NCI-H2171 treated with DMSO at 0.1 percent for 48 hours (cell line): ENCODE measurements around the gene PFN3.
"Not testable (repeated sequence)": the region's sequence is repeated elsewhere in the genome, so short reads cannot be mapped to it uniquely, and the experiment has no call there.

ENCODE experiments used
- DNase-seq: peaks from one replicate; lab custom pipeline; 2025; lab: John Stamatoyannopoulos, UW

The PFN3 gene

DNA sequence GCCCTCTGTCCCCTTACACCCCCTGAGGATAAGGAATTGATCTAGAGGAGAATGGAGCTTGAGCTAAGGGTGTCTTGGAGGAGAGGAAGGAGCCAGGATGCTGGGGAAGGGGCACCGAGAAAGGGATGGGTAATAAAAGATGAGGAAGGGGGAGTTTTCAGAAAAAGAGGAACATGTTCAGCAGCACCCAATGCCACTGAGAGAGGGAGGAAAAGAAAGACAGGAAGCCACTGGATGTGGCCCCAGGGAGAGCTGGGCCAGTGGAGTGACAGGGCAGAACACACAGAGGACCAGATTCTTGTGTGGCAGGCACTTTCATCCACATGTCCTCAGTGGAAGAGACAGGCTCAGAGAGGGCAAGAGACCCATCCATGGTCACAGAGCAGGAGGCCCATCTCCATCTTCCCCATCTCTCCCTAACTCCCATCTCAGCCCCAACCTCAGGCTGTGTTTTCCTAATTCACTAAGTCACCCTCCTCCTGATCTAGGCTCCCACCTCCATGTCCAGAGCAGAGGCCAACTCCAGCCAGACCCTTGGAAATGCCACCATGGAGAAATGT lies 7.2 kb downstream of the PFN3 start:
- DNase-seq = no peak

DNA sequence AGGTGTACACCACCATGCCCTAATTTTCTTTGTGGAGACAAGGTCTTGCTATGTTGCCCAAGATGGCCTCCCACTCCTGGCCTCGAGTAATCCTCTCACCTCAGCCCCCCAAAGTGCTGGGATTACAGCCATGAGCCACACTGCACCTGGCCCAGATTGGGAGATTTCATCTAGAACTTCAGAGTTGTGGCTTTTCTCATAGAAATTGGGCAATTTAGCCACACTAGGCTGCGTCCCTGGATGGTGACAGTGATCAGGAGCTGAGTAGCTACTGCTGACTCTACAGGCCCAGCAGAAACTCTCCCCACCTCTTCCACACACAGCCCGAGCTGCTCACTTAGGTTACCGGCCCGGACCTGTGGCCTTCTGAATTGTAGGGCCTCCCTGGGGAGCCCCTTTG lies 7.7 kb downstream of the PFN3 start:
- DNase-seq = no peak

DNA sequence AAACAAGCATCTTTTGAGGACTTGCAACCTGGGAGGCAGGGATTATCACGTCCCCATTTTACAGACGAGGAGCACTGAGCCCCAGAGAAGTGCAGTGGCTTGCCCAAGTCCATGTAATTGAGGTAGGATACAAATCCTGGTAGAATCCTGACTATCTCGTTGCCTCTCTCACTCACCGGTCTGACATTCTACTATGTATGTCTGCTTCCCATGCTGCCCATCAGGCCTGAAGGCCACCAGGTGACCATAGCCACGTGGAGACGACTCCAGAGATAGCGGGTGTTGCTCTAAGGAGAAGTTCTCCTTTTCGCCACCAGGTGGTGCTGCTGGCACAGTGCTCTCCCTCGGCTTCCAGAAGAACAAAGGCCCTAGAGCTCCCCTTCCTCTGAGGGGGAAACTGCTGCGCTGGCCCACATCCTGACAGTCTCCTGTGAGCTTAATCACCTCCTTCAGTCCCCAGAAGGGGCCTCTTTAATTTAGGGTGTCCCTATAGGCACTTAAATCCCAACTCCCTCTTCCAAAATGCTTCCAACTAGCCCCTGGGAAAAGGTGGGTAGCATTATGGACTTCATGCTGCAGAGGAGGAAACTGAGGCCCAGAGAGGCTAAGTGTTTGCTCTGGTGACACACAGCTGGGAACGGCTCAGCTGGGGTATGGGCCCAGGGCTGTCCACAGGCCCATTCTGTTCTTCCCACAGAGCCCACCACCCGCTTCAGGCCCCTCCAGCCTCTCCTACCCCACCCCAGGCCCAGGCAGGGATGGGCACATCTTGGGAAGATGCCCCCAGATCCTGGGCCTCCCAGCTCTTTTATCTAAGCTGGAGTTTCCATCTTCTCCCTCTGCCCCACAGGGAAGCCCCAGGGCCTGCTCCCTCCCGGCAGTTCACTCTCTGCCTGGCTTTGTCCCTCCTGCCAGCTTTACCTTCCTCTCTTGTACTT lies 9.8 kb downstream of the PFN3 start:
- peak; percentile 65 for DNase-seq

DNA sequence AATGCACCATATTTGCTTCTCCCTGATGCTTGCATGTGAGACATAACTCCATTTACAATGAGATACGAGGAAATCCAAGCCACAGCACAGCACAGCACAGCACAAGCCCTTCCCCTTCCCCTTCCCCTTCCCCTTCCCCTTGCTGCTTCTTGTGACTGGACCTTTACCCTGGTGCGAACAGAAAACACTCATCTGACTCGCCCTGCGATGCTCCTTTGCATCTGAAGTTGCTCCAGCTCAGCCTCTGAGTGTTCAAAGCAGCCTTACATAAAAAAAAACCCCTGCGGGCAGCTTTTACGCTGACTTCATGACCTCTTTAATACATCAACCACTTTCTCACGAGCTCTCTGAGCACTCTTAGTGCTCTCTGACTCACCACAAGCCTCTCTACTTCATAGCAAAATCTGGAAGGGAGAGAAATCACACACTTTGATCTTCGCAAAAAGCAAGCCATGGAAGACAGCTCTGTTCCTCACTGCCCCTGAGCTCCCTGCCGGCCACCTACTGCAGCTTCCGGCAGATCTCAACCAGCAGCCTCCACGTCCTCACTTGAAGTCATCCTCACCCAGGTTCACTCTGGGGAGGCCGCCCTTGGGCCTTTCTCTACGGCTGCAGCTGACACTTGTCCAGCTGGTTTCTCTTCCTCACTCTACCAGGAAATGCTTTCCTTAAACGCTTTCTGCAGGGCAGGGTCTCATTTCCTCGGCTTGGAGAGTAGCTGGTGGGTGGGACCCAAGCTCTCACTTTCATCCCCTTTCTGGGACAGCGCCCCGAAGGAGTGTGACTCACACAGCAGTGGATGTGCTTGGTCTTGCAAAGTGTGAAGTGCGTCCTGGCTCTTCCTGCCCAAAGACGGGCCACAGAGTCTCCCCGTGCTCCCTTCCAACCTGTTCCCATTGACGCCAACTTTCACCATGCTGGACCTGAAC lies 11.0 kb downstream of the PFN3 start:
- DNase-seq = no peak

DNA sequence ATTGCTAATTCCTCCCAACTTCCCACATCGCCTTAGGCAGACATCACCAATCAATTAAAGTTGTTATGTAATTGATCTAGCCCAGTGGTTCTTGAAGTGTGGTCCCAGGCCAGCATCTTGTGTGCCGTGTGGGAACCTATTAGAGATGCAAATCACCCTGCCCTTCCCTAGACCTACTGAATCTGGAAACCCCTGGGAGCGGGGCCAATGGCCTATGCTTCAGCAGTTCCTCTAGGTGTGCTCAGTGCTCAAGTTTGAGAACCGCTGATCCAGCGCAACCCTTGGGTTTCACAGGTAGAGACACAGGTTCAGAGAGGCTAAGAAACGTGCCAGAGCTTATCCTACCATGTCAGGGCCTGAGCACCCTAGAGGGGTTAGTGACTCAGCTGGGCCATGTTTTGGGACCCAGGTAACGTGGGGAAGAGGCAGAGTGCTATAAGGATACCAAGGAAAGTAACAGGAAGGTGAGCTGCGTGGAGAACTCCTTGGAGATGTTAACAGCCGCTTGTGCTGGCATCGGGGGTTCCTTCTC lies 11.9 kb downstream of the PFN3 start:
- DNase-seq = no peak

DNA sequence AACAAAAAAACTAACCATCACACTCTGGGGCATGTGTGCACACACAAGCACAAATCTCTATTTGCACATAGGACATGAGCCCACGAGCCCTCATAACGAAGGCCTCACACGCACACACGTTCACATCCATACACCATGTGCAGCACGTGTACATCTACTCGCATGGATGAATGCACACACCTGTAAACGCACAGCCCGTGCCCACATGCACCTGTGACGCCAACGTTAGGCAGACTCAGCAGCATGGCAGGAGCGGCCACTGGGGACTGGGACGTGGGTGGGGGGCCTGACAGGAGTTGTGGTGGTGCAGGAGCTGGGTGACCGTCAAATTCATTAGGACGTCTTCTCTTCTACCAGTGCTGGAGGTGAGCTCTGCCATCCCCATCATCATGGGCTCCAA lies 13.1 kb downstream of the PFN3 start:
- DNase-seq = no peak

DNA sequence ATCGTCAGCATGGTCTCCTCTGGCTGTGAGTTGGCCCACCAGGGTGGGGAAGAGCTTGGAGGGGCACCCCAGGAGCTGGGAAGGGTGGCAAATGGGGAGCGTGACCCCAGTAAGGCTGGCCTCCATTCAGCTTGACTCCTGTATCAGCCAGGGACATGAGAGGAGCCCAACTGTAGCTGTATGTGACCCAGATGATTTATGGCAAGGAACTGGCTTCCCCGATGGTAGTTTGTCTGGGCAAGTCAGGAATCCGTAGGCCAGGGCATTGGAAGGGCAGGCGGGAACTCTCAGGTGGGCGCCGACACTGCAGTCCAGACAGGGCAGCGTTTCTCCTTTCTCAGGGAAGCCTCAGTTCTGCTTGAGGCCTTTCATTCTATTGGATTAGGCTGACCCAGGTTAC lies 13.9 kb downstream of the PFN3 start:
- DNase-seq = no peak

DNA sequence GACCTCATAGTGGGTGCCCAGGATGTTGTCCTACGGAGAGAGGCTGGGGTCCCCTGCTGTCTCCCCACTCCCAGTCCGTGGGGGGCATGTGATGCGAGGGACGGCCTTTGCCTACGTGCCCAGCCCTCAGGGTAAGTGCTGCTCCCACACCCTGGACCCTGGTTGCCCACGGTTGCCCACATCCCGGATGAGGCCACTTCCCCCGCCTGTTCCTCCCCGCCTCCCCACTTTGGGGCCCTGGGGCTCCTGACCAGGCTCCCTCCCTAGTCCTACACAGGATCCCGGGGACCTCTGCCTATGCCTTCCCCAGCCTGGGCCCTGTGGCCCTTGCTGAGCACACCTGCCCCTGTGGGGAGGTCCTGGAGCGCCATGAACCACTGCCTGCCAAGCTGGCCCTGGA lies 14.7 kb downstream of the PFN3 start:
- no peak for DNase-seq

DNA sequence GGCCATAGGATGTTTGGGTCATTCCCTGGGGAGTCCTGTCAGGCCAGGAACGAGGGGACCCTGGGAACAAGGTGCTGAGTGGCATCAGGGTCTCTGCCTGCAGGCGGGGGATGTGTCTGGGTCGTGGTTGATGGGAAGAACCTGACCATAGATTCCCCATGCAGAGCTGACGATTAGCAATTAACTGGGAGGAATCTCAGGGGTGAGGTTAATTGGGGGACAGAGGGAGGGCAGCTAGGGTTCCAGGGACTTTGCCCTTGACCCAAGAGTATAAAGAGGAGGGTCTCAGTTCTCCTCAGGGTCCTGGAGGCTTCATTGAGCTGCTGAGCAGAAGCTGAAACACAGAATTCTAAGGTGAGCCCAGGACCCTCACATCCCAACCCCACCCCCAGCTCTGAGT lies 16.3 kb downstream of the PFN3 start, which contains the start of gene SLC34A1:
SLC34A1 (plus strand) TSS at position 301 of the 400 bp plus-strand sequence. CDS start 1,308 bp downstream, outside the sequence.
- no peak for DNase-seq

DNA sequence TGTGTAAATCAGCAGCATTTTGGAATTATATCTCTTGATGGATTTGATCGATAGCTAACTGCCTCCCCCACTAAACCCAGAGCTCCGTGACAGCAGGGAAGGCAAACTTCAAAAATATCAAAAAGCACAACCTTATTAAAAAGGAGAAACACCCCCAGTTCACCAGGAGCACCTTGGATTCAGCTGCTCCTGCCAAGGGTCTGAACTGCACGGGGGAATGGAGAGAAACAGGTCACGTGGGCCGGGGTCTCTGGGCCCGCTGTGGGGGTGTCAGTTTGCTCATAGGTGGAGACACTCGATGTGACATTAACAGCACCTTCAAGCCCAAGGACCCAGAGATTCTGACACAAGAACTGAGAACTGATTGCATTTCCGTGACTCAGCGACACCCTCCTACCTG lies 17.3 kb downstream of the PFN3 start:
- no peak for DNase-seq

DNA sequence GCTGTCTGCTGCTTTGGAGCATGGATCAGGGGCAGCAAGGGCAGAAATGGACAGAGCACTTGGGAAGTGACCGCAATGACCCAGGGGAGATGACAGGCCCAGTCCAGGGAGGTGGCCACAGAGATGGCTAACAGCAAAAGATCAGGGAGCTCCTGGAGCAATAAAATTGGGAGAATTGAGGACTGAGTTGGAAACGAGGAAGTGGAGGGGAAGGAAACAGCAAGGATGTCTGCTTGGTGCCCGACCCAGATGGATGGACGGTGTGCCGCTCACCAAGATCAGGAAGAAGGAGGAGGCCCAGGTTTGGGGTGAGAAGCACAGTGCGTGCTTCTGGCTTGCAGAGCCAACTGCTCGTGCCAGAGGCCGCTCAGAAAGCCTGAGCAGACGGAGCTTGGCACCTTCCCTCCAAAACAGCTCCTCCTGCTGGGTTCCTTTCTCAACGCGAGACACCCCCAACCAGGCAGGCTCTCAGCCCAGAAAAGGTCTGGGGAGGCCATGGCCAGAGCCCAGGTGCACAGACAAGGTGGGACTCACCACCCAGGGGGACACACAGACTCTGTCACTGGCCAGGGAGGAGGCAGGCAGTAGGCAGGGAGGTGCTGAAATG lies 17.9 kb downstream of the PFN3 start:
- DNase-seq = no peak

DNA sequence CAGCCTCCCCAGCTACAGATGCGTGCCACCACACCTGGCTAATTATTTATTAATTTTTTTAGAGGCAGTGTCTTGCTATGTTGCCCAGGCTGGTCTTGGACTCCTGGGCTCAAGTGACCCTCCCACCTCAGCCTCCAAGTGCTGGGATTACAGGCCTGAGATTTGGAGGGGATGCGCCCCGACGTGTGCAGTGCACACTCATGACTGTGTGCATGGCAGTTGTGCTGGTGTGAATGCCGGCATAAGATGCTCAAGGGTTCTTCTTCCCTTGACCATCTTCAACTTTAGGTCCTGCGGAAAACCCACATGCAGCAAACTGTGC lies 19.7 kb downstream of the PFN3 start:
- DNase-seq = no peak

DNA sequence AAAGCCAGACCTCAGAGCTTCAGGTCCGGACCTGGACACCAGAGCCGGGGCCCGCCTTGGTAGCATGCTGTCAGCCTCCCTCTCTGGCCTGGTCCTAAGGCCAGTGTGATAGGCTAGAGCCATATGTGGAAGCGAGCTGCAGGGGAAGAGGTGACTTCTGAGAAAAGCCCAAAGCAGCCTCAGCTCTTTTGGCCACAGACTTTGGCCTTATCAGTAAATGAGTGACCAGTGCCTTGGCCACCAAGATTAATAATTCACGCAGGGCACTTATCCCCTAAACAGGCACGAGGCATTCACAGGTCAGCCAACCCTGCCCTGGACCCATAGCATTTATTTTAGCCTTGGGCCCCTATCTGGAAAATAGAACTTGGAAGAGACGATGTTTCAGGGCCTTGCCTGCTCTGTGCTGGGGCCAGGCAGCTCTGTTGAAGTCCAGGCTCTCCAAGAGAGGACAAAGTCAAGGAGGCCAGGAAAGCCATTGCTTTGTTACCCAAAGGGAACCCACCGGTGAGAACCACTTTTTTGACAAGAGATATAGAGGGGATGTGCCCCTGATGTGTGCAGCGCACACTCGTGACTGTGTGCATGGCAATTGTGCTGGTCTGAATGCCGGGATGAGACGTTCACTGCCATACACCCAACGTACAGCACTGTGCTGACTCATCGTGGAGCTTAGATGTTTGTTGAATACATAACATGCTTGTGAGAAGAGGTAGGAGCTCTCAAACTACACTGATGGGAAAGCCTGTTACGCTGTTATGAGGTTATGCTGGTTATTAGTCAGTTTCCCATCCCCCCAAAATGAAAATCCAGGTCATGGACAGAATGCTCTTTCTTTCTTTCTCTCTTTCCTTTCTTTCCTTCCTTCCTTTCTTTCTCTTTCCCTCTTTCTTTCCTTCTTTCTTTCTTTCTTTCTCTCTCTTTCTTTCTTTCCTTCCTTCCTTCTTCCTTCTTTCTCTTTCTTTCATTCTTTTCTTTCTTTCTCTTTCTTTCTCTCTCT lies 21.3 kb downstream of the PFN3 start:
- DNase-seq = no peak

DNA sequence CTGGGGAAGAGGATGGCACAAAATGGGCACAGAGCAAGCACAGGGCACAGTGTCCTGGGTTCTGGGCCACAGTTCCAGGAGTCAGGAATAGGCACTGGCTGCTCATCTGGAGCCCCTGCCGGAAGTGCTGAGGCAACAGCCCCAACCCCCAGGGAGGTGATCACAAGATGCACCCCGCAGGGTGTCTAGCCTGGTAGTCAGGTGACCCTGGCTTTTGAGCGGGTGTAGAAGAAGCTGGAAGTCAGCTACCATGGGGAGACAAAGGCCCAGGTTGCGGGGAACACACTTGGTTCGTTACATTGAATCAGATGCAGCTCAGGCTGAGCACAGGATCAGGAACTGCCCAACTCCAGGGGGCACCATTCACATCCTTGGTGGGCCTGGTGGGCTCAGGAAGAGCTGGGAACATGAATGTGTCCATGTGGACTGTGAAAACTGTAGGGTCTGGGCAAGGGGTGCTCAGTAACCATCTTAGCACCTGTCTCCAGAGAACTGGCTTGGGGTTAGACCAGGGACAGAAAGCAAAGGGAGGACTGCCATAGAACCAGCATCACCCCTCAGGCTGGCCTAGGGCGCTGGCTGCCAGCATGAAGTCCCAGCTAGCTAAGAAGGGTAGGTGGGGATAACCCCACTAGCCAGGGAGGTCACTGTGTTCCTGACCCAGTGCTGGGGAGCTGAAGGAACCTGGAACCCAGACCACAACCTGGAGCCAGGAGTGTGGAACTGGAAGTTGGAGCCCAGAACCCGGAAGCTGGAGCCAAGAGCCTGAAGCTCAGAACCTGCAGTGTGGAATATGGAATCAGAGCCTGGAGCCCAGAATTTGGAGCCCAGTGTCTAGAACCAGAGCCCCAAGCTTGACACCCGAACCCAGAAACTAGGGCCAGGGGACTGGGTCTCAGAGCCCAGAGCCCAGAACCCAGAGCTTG lies 22.3 kb downstream of the PFN3 start:
- DNase-seq = no peak

DNA sequence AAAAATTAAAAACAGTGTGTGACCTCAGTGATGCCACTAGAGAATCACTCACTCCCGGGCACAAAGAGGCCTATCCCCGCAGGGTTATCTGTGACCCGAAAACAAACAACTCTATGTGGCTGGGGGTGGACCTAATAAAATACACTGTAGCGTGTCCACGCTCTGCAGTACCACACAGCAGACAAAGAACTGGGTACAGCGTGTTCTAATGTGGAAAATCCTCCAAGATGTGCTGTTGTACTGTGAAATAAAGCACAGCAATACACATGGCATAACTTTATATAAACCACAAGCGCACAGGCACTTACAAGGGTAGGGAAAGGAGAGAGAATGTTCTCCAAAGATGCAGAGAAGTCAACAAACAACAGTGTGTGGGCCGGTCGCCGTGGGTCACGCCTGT lies 24.4 kb downstream of the PFN3 start:
- DNase-seq = no peak

DNA sequence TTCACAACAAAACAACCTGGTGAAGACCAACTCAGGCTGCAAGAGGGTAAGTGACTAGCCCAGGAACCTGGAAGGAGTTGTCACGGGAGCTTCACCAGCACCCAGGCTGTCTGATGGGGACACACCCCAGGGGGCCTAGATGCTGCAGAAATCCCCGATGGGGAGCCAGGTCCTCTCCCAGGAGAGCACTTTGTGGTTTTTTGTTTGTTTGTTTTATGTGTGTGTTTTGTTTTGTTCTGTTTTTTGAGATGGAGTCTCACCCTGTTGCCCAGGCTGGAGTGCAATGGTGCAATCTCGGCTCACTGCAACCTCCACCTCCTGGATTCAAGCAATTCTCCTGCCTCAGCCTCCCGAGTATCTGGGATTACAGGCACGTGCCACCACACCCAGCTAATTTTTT lies 24.9 kb downstream of the PFN3 start:
- DNase-seq = not testable (repeated sequence)

DNA sequence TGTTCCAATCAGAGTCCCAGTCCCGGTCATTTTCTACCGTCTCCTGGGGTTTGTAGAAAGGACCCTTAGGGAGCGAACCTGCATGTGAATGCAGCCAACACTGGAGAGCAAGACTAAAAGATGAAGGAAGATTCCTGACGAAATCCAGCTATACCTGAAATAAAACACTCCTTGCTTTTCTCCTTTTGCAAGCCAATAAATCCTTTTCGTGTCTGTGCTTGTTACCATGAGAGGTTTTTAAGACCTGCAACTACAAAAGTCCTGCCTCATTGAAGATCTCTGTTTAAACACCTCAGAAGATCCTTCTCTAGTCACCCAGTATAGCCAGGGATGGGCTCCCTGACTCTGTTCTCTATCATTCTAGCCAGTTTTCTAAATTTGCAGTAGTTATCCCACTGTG lies 26.2 kb downstream of the PFN3 start:
- no peak for DNase-seq

DNA sequence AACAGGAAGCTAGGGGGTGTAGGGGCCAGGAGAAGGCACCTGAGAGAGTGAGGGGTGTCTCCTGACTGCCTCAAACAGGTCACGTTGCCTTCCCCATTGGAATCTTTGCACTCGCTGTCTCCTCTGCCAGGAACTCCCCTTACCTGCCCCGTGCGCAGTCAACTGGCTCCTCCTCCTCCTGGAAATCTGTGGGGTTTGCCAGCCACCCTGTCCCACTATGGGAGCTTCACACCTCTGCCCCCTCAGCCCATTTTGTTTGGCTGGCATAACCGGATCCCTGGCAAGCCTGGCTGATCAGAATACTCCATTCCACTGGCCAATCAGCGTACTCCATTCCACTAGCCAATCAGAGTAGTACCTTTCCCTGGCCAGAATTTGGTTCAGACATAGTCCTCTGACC lies 26.7 kb downstream of the PFN3 start:
- no peak for DNase-seq

DNA sequence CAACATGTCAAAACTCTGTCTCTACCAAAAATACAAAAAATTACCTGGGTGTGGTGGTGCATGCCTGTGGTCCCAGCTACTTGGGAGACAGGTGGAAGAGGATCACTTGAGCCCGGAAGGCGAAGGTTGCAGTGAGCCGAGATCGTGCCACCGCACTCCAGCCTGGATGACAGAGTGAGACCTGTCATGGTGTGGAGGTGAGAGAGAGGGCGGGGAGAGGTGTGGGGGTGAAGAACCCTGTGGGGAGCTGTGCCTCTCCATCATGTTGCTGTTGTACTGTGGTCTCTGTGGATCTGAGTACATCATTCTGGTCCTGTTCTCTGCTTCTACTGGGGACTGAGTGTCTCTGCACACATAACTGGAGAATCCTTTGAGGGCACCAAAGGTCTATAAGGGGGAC lies 27.6 kb downstream of the PFN3 start:
- no peak for DNase-seq
